Measurements from ENCODE around the gene TFF3. TPM values are rescaled to one million over a fixed set of nuclear protein-coding genes. Genes with fewer than 3 reads are reported as not detected.

Gene TFF3
- polyA plus RNA-seq, 2 donors = 2.3 to 8.6 TPM

DNA sequence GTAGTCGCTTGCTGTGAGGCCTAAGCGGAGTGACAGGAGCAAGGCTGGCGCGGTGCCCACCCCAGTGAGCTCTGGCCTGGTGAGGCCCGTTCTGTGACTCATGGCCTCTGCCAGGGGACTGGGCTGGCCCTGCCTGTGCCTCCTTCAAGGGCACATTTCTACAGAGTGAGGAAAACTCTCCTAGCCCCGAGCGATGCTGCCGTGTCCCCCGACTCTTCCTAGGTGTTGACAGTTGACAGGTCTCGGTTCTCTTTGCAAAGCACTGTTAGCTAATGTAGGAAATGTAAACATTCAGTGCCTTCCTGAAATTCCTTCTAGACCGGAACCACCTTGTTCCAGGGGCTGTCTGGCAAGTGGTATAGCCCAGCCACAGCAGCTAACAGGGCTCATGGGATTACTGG lies 52.4 kb downstream of the TFF3 start:
- Histone ChIP-seq H3K27me3 (ENCODE audit: control insufficient read depth in 1 of 2, insufficient read depth in 2 of 2, low read length in 2 of 2) (no peaks in the 10 kb centered on the region), H3K36me3 (ENCODE audit: control insufficient read depth in 2 of 2, insufficient read depth in 2 of 2, low read length in 1 of 2) (peaks cover 0 to 2% of the 10 kb centered on the region in 2 donors), H3K27ac (ENCODE audit: low read depth in 2 of 2, low read length in 1 of 2) (peak overlapping the region; percentile 37 to 47), H3K4me3 (ENCODE audit: low read depth in 1 of 2, low read length in 2 of 2) (no peak overlapping the region), H3K4me1 (ENCODE audit: control insufficient read depth in 2 of 2, insufficient read depth in 2 of 2, low read length in 1 of 2) (peaks cover 4 to 12% of the 10 kb centered on the region in 2 donors), H3K9me3 (ENCODE audit: control insufficient read depth in 2 of 2, insufficient read depth in 1 of 2, low read depth in 1 of 2, low read length in 1 of 2) (no peaks in the 10 kb centered on the region)
- WGBS, 2 donors = 34 to 35% methylated on average over 11 of the region's 11 CpGs

DNA sequence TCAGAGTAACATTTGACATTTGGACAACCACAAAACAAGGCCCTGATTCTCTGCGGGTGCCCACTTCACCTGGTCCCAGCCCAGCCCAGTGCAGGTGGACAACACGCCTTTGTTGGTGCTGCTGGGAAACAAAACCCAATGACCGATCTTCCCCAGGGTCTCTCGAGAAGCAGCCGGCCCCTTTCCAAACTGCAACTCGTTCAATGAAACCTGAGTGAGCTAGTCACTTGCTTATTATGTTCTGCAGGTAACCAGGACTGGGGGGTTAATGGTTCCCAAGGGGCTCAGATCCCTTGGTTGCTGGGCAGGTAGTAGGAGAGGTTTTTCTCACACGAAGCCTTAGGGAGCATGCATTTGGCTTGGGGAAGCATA lies 53.4 kb downstream of the TFF3 start:
- H3K4me3 ChIP-seq (ENCODE audit: low read depth in 1 of 2, low read length in 2 of 2) = no peak overlapping the region
- H3K9me3 ChIP-seq (ENCODE audit: control insufficient read depth in 2 of 2, insufficient read depth in 1 of 2, low read depth in 1 of 2, low read length in 1 of 2) = no peaks in the 10 kb centered on the region
- H3K27me3 ChIP-seq (ENCODE audit: control insufficient read depth in 1 of 2, insufficient read depth in 2 of 2, low read length in 2 of 2) = no peaks in the 10 kb centered on the region
- H3K36me3 ChIP-seq (ENCODE audit: control insufficient read depth in 2 of 2, insufficient read depth in 2 of 2, low read length in 1 of 2) = peaks cover 0 to 2% of the 10 kb centered on the region in 2 donors
- 84 to 86% methylated on average over 7 of the region's 7 CpGs for WGBS, 2 donors
- no peak overlapping the region for H3K27ac ChIP-seq (ENCODE audit: low read depth in 2 of 2, low read length in 1 of 2)
- H3K4me1 ChIP-seq (ENCODE audit: control insufficient read depth in 2 of 2, insufficient read depth in 2 of 2, low read length in 1 of 2) = peaks cover 4 to 12% of the 10 kb centered on the region in 2 donors

Other genes starting within 250 kb of the TFF3 start
- under 1 TPM; 0.12 to 0.18 TPM for gene UMODL1, start 244.1 kb downstream of the TFF3 start, polyA plus RNA-seq
- 1 to 10 TPM; 2.8 TPM for gene ABCG1, start 96.3 kb downstream of the TFF3 start, polyA plus RNA-seq
- gene TFF2, start 35.6 kb upstream of the TFF3 start, polyA plus RNA-seq = 1 to 10 TPM in 1 of 2 donors, under 1 TPM in 1; 0.13 to 2.3 TPM
- 1 to 10 TPM in 1 of 2 donors, under 1 TPM in 1; 0.42 to 9.7 TPM for gene TFF1, start 51.1 kb upstream of the TFF3 start, polyA plus RNA-seq
- gene TMPRSS3, start 80.6 kb upstream of the TFF3 start, polyA plus RNA-seq = under 1 TPM; 0.06 to 0.08 TPM
- under 1 TPM; 0.46 to 0.59 TPM for gene UBASH3A, start 88.5 kb upstream of the TFF3 start, polyA plus RNA-seq
- under 1 TPM; 0.20 to 0.53 TPM for gene RSPH1, start 180.8 kb upstream of the TFF3 start, polyA plus RNA-seq
- gene SLC37A1, start 198.4 kb upstream of the TFF3 start, polyA plus RNA-seq = 10 to 100 TPM; 12.4 to 14.1 TPM

Data from esophagus (tissue), 2 donors.